Measurements from ENCODE around the gene GORASP2. TPM values are rescaled to one million over a fixed set of nuclear protein-coding genes. Genes with fewer than 3 reads are reported as not detected.

The GORASP2 gene
- polyA plus RNA-seq, 1 of the 3 experiments (the other 2 are of a cell fraction), result 127 TPM

- Histone ChIP-seq H3K9ac (no peak overlapping the region), H3K36me3 (replicated peaks in 1 of 2; ENCODE audit: control insufficient read depth in 1 of 2, insufficient read depth in 2 of 2, low read length in 1 of 2) (peaks cover 66 to 78% of the 10 kb centered on the region in 2 experiments), H3K4me2 (no peak overlapping the region), H3F3A (replicated peaks; ENCODE audit: insufficient read depth) (peaks cover 8% of the 10 kb centered on the region), H3K9me3 (no peaks in the 10 kb centered on the region), H4K20me1 (ENCODE audit: insufficient read depth) (0 out of 2 replicates have a peak, but pooled peaks cover 5% of the 10 kb centered on the region), H3K4me1 (ENCODE audit: control insufficient read depth in 1 of 2, insufficient read depth in 2 of 2, low read depth in 1 of 2, low read length in 1 of 2) (no peaks in the 10 kb centered on the region), H3K27me3 (ENCODE audit: insufficient read depth) (no peaks in the 10 kb centered on the region), H3K27ac (ENCODE audit: low read depth in 2 of 2, low read length in 1 of 2) (no peak overlapping the region), H3K9me2 (no peaks in the 10 kb centered on the region), H3K4me3 (ENCODE audit: low read depth in 2 of 2, low read length in 1 of 2) (no peak overlapping the region), H3K79me2 (ENCODE audit: insufficient read depth) (no peaks in the 10 kb centered on the region; the same call in 1 of the 2 replicates), H2AFZ (ENCODE audit: low read depth) (no peak overlapping the region)
- no peak for DNase-seq
- ChIA-PET CTCF (interaction anchor here (1.6 to 3.6 kb wide), 2 partner anchors 10 to 453 kb away, joined by 4 to 16 read pairs; no protein-coding TSS in a partner anchor), POLR2A (no interaction called here)
- 78% methylated on average over 5 of the region's 5 CpGs for WGBS (ENCODE audit: low lambda C conversion rate)
- TF ChIP-seq CHD2 (IDR thresholded peaks at IDR 0.05; ENCODE audit: low read length, partially characterized antibody) (no peak), RXRA (IDR thresholded peaks at IDR 0.05; ENCODE audit: borderline replicate concordance, low read depth) (no peak), RCOR1 (IDR thresholded peaks at IDR 0.05; ENCODE audit: low read length) (no peak), GABPA (IDR thresholded peaks at IDR 0.05; ENCODE audit: low read depth) (no peak), JUND (IDR thresholded peaks at IDR 0.05) (no peak), FOSL2 (IDR thresholded peaks at IDR 0.05; ENCODE audit: borderline replicate concordance, low read depth) (no peak), TEAD4 (IDR thresholded peaks at IDR 0.05; ENCODE audit: borderline replicate concordance, insufficient read depth) (no peak), SIN3A (IDR thresholded peaks at IDR 0.05; ENCODE audit: borderline replicate concordance, low read depth, low read length) (no peak), RFX5 (IDR thresholded peaks at IDR 0.05; ENCODE audit: low read length) (no peak), USF2 (IDR thresholded peaks at IDR 0.05; ENCODE audit: borderline replicate concordance, low read depth, low read length) (no peak), REST (IDR thresholded peaks at IDR 0.05; ENCODE audit: low read depth, low read length) (no peak), EP300 (IDR thresholded peaks at IDR 0.05; ENCODE audit: borderline replicate concordance in 1 of 2, low read depth in 1 of 2, low read length in 1 of 2) (no peak), TCF12 (IDR thresholded peaks at IDR 0.05) (no peak), FOXM1 (IDR thresholded peaks at IDR 0.05; ENCODE audit: low read depth) (no peak), MXI1 (IDR thresholded peaks at IDR 0.05; ENCODE audit: low read depth, low read length) (no peak), POLR2AphosphoS5 (IDR thresholded peaks at IDR 0.05; ENCODE audit: low read depth, low read length) (no peak)
- TF ChIP-seq, protein P1, sequence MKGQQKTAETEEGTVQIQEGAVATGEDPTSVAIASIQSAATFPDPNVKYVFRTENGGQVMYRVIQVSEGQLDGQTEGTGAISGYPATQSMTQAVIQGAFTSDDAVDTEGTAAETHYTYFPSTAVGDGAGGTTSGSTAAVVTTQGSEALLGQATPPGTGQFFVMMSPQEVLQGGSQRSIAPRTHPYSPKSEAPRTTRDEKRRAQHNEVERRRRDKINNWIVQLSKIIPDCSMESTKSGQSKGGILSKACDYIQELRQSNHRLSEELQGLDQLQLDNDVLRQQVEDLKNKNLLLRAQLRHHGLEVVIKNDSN (IDR thresholded peaks at IDR 0.05; ENCODE audit: borderline replicate concordance, low read depth), result no peak
- TF ChIP-seq, protein P2, sequence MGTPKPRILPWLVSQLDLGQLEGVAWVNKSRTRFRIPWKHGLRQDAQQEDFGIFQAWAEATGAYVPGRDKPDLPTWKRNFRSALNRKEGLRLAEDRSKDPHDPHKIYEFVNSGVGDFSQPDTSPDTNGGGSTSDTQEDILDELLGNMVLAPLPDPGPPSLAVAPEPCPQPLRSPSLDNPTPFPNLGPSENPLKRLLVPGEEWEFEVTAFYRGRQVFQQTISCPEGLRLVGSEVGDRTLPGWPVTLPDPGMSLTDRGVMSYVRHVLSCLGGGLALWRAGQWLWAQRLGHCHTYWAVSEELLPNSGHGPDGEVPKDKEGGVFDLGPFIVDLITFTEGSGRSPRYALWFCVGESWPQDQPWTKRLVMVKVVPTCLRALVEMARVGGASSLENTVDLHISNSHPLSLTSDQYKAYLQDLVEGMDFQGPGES (IDR thresholded peaks at IDR 0.05; ENCODE audit: low read depth, low read length), result no peak
These were observed 34.3 kb downstream of the GORASP2 start for GRCh38 chr2:170963386-170963785.
